Limb (tissue), 2 donors: ENCODE results near the gene FMOD.
A peak's percentile ranks its signal among the peaks of the same experiment; 100 is the strongest.
"Not testable (repeated sequence)": the region's sequence is repeated elsewhere in the genome, so short reads cannot be mapped to it uniquely, and the experiment has no call there.

Experiments used
- DNase-seq, 2 donors: peaks; one replicate each; pipeline ENCODE4 v3.0.0-alpha.2; 2016; ENCODE audit errors: extremely low spot score in 2 of 2

The FMOD gene

DNA sequence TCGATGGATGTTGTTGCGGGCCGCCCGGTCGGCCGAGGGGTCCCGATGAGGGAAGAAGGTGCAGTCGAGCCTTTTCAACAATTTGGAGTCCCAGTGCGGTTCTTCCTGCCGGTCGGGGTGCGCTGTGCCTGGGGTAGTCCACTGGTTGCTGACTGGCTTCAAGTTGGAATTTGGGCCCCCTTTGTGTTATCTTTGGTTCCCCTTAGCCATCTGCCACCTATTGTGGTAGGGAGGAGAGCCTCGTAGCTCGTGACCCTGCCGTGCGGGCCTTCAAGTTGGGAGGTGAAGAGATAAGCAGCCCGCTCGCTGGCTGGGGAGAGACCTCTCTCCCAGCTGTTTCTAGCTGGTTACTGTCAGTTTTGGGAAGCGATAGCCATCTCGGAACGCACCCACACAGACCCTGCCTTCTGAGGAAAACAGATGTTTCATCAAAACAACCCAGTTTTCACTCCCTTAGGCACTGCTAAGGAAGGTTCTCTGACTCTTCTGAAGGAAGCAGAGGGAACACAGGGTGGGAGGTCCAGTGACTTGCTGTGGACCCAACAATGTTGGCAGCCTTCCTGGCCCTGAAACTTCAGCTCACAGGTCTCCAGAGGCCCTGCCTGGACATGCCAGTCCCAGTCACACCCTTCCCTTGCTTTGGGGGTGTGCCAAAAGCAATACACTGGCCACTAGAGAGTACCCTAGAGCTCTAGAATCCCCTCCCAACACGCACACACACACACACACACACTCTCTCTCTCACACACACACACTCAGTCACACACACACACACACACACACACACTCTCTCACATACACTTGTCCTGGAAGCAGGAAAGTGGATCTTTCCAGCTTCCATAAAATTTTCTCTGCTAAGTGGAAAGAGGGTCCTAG is 44.6 kb downstream of the FMOD start:
- DNase-seq: peak; percentile 62 to 82

DNA sequence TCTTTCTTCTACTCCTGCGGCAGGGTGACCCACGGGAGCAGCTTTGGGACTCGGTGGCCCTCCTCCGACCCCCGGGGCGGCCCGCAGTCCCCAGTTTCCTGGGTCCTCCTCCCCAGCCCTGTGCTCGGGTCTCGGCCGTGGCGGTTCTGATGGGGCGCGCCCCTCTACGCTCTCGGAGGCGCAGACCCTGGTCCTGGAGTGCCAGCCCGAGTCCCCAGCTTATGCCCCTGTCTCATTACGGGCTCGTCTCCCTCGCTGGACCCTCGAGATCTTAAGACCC is 45.2 kb downstream of the FMOD start:
- no peak for DNase-seq

DNA sequence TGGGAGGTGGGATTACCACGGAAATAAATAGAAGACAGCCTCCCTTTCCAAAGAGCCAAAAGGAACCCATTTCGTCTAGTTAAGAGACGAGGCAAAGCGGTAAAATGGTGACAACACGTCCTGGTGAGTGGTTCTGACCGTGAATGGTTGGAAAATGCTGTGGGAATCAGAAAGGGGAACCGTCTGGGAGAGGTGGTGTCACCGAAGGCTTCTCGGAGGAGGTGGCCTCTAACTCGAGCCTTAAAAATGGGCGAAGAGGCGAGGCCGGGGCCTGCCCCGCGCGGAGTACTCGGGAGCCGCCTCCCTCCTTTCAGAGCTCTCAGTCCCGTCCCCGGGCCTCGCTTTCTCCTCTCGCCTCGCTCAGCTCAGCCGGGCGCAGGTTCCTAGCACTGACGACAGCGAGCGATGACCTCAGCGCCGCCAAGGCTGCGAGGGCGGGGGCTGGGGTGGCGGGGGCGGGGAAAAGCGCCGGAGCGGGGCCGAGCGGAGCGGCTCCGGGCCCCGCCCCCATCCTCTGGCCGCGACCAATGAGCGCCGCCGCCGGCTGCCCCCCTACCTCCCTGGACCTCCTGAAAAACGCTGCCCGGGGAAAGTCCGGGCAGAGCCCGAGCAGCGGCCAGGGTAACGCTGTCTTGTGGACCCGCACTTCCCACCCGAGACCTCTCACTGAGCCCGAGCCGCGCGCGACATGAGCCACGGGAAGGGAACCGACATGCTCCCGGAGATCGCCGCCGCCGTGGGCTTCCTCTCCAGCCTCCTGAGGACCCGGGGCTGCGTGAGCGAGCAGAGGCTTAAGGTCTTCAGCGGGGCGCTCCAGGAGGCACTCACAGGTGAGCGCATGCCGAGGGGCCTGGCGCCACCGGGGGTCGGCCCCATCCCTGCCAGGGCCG is 45.8 kb downstream of the FMOD start, which contains the start of gene BTG2:
BTG2 (plus strand) TSS at position 601 of the 890 bp plus-strand sequence; CDS start at position 689, 88 bp downstream.
- peak; percentile 93 to 95 for DNase-seq

DNA sequence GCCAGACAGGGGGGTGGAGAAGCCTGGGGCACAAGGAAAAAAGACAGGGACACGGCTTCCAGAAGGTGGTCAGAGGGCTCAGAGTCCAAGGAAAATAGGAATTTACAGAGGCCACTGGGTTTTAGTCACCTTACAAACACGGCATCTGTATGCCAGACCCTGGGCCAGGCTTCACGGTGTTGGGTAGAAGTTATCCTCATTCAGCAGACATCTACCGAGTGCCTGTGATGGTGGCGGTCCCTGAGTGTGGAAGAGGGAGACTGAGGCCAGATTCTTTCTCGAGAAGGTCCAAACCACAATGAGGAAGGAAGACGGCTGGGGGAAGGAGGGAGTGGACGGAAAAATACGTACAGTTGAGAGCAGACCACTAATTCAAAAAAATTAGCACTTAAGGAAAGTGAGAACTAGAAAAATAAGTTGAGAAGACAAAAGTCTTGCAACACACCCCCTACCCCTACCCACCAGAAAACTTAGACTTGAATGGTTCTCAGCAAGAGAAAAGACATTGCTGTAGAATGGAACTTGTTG is 46.5 kb downstream of the FMOD start:
- DNase-seq: no peak

DNA sequence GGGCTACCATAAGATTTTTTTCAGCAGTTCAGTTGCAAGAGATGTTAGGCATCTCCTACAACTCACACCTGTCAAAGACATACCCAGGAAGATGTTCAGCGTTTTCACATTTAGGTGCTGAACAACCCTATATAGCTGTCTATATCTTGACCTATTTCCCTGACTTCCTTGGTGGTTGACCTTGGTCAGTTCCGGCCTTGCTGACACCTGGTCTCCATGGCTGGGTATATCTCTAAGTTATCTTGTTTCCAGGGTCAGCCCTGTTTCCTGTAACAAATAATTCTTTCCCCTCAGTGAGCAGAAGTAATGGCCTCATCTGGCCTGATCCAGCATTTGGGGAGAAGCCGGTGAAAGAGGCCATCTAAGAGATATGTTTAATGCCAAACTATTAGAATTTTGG is 48.0 kb downstream of the FMOD start:
- no peak for DNase-seq

DNA sequence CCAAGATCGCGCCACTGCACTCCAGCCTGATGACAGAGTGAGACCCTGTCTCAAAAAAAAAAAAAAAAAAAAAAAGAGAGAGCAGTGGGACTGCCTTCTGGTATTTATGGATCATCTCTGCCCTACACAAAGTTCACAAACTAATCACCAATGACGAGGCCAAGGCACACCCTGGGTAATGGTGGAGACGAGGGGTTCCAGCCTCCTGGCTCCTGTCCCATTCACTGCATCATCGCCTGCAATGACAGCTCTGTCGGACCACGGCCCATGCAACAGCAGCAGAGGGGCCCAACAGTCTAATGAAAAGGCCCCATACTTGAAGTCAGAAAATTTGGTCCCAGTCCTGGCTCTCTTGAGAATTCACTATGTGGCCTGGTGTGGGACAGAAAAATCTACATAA is 48.5 kb downstream of the FMOD start:
- no peak for DNase-seq

DNA sequence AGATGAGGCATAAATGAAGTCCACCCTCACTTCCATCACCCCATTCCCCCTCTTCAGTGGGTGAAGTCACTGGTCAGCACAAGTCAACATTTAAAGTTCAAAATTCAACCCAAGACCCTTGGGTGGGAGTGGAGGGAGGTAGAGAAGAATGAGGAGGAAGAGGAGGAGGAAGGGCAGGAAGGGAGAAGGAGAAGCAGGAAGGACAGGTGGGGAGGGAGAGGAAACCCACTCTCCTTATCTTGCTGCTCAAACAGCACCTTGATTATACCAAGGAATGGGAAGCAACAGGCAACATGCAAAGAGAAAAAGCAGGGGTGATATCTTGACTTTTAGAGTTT is 49.6 kb downstream of the FMOD start:
- no peak for DNase-seq

DNA sequence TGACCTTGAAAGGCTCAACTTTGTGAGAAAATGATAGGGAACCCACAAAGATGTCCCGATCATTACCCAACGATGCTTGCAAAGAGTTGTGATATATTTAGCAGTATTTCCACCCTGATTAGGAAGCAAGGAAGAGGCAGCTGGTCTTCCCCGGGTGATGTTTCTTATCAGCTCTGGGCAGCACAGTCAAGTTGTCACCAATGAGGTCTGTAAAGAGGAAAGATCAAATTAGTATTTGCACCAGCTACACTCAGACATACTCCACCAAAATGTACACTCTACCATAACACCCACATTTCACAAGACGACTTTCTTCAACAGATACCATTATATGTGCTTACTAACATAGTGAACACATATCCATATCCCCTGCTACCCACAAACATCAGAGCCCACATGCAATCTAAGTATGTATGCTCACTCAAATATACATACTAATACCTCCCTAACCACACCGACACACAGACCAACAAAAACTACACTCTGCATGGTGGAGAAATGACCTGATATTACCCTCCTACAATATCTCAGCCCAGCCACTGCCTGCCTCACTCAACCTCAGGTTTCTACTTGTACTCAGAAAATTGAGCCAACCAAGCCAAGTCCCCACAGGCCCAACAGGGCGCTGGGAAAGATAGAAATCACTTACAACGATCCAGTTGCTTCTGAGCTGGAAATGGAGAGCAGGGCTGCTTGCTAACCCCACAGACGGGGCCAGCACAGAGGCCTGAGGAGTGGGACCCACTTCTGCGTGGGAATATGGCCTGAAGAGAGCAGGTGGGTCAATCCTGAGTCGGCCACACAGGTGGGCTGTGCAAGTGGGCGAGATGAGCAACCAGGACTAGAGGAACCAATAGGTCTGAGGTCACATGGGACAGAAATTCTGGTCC is 50.2 kb downstream of the FMOD start:
- DNase-seq: no peak

DNA sequence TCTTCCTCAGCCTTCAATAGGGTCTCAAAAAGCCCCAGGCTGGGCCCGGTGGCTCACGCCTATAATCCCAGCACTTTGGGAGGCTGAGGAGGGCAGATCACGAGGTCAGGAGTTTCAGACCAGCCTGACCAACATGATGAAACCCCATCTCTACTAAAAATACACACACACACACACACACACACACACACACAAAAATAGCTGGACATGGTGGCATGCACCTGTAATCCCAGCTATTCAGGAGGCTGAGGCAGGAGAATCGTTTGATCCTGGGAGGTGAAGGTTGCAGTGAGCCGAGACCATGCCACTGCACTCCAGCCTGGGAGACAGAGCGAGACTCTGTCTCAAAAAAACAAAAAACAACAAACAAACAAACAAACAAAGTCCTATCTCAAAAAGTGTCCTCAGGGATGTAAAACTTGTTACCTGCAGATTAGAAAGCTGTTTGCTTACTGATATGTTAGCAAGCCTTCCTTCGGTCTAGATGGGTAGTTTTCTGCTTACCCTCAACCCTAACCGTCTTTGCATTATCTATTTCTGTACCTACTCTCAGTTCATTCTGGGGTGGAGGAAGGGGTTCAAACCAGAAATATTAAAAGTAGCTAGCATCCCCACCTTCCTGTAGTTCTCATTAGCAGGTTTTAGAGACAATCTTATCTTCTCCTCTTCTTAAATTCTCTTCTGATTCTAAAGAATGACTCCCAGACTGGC is 51.0 kb downstream of the FMOD start:
- not testable (repeated sequence) for DNase-seq

DNA sequence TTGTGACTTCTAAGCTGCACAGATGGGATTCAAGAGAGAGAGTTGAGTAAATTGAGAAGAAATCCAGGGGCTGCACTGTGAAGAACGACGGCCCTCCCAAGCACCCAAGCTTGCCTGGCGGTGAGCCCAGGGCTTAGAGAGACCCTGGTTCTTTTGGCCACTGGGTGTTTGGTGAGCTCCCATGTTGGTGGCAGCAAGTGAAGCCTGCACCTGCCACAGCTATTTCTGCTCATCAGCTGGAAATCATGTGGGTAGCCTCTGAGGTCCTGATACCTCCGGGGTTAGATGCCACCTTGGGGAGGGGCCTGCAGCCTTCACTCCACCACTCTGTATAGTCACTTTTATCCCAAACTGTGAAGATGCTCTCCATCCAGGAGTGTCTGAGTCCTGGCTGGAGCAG is 51.8 kb downstream of the FMOD start:
- DNase-seq: no peak

DNA sequence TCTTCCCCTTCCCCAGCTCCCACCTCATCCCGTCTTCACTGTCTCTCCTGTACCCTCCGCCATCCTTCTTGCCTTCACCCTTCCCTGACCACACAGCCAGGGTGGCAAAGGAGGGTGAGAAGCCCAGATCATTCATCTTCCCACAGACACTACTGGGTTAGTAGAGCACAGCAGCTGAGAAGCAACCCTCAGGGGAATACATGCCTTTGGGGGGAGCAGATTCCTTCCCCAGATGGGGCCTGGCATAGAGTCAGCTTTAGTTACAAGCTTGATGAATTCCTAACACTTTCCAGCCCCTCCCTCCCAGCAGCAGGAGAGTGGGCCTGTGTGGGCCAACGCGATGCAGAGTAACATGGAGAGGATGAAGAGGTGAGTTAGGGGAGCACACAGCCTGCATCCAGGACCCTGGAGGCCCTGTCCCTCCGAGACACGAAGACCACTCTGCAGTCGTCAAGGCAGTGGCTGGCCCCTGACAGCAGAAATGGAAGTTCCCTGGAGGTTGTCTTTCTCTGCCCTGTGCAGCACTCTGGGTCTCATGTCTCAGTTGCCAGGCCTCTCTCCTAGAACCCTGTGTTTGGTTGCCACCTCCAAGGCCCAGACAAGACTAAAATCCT is 54.4 kb downstream of the FMOD start:
- peak in 1 of 2 donors; percentile 49 for DNase-seq

DNA sequence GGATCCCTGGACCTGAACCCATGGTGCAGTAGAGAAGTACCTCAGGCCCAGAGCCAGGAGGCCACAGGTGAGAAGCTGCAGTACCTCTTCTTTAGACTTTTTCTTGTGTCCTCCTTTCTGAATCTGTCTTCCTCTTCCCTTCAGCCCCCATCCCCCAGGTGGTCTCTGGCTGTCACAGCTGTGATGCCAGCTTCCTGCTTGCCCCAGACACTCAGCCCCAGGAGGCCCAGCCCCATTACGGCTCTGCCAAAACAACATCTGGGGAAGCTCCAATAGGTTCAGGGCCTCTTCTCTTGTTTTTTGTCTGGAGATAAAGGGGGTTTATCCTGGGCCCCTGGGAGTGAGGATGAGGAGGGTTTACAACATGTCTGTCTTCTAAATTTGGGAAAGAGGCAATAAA is 55.1 kb downstream of the FMOD start:
- DNase-seq: no peak

DNA sequence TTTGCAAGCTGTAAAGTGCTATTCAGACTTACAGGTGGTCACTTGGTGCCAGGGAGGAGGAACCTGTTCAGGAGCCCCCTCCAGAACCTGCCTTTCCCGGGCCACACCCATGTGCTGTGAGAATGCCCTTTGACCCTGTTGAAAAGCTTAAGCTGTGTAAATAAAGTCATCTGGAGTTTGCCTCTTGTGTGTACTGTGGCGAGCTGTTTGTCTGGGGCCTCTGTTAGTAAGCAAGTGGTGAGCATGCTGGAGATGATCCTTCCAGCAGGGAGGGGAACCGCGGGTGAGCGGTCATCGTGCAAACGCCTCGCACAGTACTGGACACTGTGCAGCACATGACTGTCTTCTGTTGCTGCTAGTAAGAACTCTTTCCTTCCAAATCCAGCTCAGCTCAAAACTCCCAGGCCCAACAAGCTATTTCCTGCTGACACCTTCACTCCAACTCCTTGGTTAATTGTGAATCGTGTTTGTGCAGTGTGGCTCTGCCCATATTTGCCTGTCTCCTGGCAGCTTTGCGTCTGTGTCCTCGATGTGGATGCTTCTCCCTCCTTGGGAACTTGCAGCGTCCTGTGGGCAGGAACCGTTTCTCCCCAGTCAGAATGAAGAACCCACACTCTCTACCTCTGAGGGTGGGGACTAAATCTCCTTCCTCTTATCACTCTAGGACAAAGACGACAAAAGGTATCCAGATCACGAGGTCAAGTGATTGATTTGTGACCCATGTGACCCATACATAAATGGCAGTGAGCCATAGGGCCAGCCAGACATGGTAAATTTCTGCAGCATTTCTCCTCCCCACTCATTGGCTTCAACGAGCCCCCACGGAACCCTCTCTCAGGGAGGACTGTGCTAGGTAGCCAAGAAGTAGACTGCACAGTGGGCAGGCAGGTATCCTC is 59.5 kb downstream of the FMOD start:
- DNase-seq: no peak
